WTC11 (cell line): ENCODE measurements around the gene ZC3H4. TPM values are rescaled to one million over a fixed set of nuclear protein-coding genes. Genes with fewer than 3 reads are reported as not detected.

ENCODE experiments used
- ATAC-seq: fragments of 200-7000 bp; cut with Tn5 transposase; 2 replicates; pipeline ENCODE4 v1.10.0; 2021; ENCODE audit warnings: mild to moderate bottlenecking, moderate library complexity
- CTCF ChIA-PET: fragments of 300-600 bp; sonication (Branson Sonifier 250); formaldehyde crosslinking; loops from one replicate; lab custom pipeline; 2021; ENCODE audit warnings: antibody characterized with exemption; lab: Charles Lee
- POLR2A ChIA-PET: fragments of 350-600 bp; sonication (Branson Sonifier 250); formaldehyde crosslinking; loops from one replicate; lab custom pipeline; 2021; ENCODE audit warnings: antibody characterized with exemption; lab: Charles Lee
- DNase-seq: peaks from one replicate; pipeline ENCODE4 v3.0.0; 2021; ENCODE audit warnings: low spot score
- H3K27ac Mint-ChIP-seq: 2 replicates; pipeline ENCODE4 v1.8.0; 2021; ENCODE audit warnings: mixed read lengths
- H3K27me3 Mint-ChIP-seq: 2 replicates; pipeline ENCODE4 v1.8.0; 2021; ENCODE audit warnings: low read depth, mild to moderate bottlenecking, moderate library complexity, mixed read lengths
- H3K36me3 Mint-ChIP-seq: 2 replicates; pipeline ENCODE4 v1.8.0; 2021; ENCODE audit warnings: mixed read lengths
- H3K4me1 Mint-ChIP-seq: 2 replicates; pipeline ENCODE4 v1.8.0; 2022; ENCODE audit warnings: mixed read lengths
- H3K4me3 Mint-ChIP-seq: 2 replicates; pipeline ENCODE4 v1.8.0; 2021; ENCODE audit warnings: mild to moderate bottlenecking, moderate library complexity, mixed read lengths
- H3K9me3 Mint-ChIP-seq: 2 replicates; pipeline ENCODE4 v1.8.0; 2021; ENCODE audit warnings: mixed read lengths
- ATF1 ChIP-seq: sonication (generic); formaldehyde crosslinking; IDR thresholded peaks from 2 replicates; pipeline ENCODE4 v1.8.1; 2023; ENCODE audit warnings: mild to moderate bottlenecking, moderate library complexity, missing genetic modification reagents
- CREB1 ChIP-seq: sonication (generic); formaldehyde crosslinking; IDR thresholded peaks from 2 replicates; pipeline ENCODE4 v1.8.0; 2023; ENCODE audit warnings: mild to moderate bottlenecking, missing genetic modification reagents
- ESRRA ChIP-seq: sonication (generic); formaldehyde crosslinking; IDR thresholded peaks from 2 replicates; pipeline ENCODE4 v1.8.1; 2022; ENCODE audit warnings: mild to moderate bottlenecking, missing genetic modification reagents, borderline replicate concordance
- GTF2I ChIP-seq: fragments of 250-450 bp; sonication (Bioruptor Pico); conservative IDR thresholded peaks from 2 replicates; pipeline ENCODE4 v1.4.0; 2021; ENCODE audit warnings: mild to moderate bottlenecking
- JAZF1 ChIP-seq: fragments of 250-450 bp; sonication (Bioruptor Pico); IDR thresholded peaks from 2 replicates; pipeline ENCODE4 v1.9.0; 2021; ENCODE audit warnings: moderate library complexity, mild to moderate bottlenecking, inconsistent platforms
- JUN ChIP-seq: sonication (generic); formaldehyde crosslinking; IDR thresholded peaks from 2 replicates; pipeline ENCODE4 v1.8.0; 2023; ENCODE audit warnings: mild to moderate bottlenecking, missing genetic modification reagents
- MXD4 ChIP-seq: fragments of 250-450 bp; sonication (Bioruptor Pico); IDR thresholded peaks from 2 replicates; pipeline ENCODE4 v1.8.0; 2021; ENCODE audit warnings: mild to moderate bottlenecking, moderate library complexity, borderline replicate concordance
- NFATC4 ChIP-seq: fragments of 250-450 bp; sonication (Bioruptor Pico); IDR thresholded peaks from 2 replicates; pipeline ENCODE4 v1.9.0; 2021; ENCODE audit warnings: mild to moderate bottlenecking
- TCF7 ChIP-seq: sonication (generic); formaldehyde crosslinking; IDR thresholded peaks from 2 replicates; pipeline ENCODE4 v1.8.0; 2022; ENCODE audit warnings: mild to moderate bottlenecking, low read depth, missing genetic modification reagents, moderate library complexity
- TEAD4 ChIP-seq: sonication (generic); formaldehyde crosslinking; IDR thresholded peaks from 2 replicates; pipeline ENCODE4 v1.8.0; 2022; ENCODE audit warnings: mild to moderate bottlenecking, missing genetic modification reagents
- USF1 ChIP-seq: sonication (generic); formaldehyde crosslinking; IDR thresholded peaks from 2 replicates; pipeline ENCODE4 v1.8.0; 2022; ENCODE audit warnings: mild to moderate bottlenecking, missing genetic modification reagents
- ZBTB21 ChIP-seq: sonication (generic); formaldehyde crosslinking; IDR thresholded peaks from 2 replicates; pipeline ENCODE4 v1.8.1; 2023; ENCODE audit warnings: mild to moderate bottlenecking, missing genetic modification reagents, borderline replicate concordance
- ZNF219 ChIP-seq: sonication (generic); formaldehyde crosslinking; IDR thresholded peaks from 2 replicates; pipeline ENCODE4 v1.8.0; 2023; ENCODE audit warnings: missing genetic modification reagents, mild to moderate bottlenecking, borderline replicate concordance
- ZNF423 ChIP-seq: fragments of 250-450 bp; sonication (Bioruptor Pico); IDR thresholded peaks from 2 replicates; pipeline ENCODE4 v2.1.2; 2022; ENCODE audit warnings: mild to moderate bottlenecking, moderate library complexity
- total RNA-seq: library from RNA; stranded (reverse); gene quantifications from 3 replicates; pipeline ENCODE4 v1.2.3, GENCODE V29; 2021
- TF ChIP-seq, protein P1 (sequence below): sonication (generic); formaldehyde crosslinking; IDR thresholded peaks from 2 replicates; pipeline ENCODE4 v1.8.1; 2022; ENCODE audit warnings: low read depth, missing genetic modification reagents, borderline replicate concordance
- TF ChIP-seq, protein P2 (sequence below): sonication (generic); formaldehyde crosslinking; conservative IDR thresholded peaks from 2 replicates; pipeline ENCODE4 v1.8.1; 2022; ENCODE audit warnings: mild to moderate bottlenecking, missing genetic modification reagents
- TF ChIP-seq, protein P3 (sequence below): sonication (generic); formaldehyde crosslinking; IDR thresholded peaks from 2 replicates; pipeline ENCODE4 v1.8.1; 2023; ENCODE audit warnings: mild to moderate bottlenecking, missing genetic modification reagents
- TF ChIP-seq, protein P4 (sequence below): sonication (generic); formaldehyde crosslinking; IDR thresholded peaks from 2 replicates; pipeline ENCODE4 v1.8.1; 2023; ENCODE audit warnings: mild to moderate bottlenecking, moderate library complexity, missing genetic modification reagents
- TF ChIP-seq, protein P5 (sequence below): sonication (generic); formaldehyde crosslinking; IDR thresholded peaks from 2 replicates; pipeline ENCODE4 v1.8.1; 2022; ENCODE audit warnings: mild to moderate bottlenecking, moderate library complexity, missing genetic modification reagents
- TF ChIP-seq, protein P6 (sequence below): fragments of 250-450 bp; sonication (Bioruptor Pico); IDR thresholded peaks from 2 replicates; pipeline ENCODE4 v1.9.0; 2021; ENCODE audit warnings: mild to moderate bottlenecking

ZC3H4 gene
- total RNA-seq, 1 experiment from 2014 or later: 67.2 TPM

DNA sequence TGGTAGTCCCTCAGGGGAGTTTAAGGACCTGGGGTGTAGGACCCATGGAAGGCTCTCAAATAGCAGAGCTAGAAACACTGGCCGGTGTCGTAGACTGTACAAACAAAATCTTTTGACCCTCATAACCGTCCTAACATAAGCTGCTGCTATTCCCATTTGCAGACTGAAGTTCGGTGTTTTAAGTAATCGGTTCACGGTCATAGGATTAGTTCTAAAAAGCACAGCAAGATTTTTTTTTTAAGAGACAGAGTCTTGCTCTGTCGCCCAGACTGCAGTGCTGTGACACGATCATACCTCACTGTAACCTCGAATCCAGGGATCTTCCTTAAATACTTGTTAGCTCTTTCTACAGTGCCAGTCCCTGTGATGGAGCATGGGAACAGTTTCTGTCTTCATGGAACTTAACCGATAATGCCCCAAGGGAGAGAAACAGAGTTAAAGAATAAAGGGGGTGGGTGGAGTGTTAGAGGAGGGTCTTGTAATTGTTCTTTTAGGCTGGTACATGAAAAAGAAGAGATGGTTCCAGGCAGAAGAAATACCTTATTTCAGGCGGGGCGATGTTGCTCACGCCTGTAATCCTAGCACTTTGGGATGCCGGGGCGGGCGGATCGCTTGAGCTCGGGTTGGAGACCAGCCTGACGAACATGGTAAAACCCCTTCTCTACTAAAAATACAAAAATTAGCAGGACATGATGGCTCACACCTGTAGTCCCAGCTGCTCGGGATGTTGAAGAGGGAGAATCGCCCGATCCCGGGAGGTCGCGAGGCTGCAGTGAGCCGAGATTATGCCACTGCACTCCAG, 475 bp upstream of the ZC3H4 start:
- Mint-ChIP-seq H3K4me3 (peak overlapping the region; percentile 91), H3K27ac (peak overlapping the region; percentile 99), H3K27me3 (no peaks in the 10 kb centered on the region), H3K4me1 (peaks cover 20% of the 10 kb centered on the region), H3K9me3 (no peaks in the 10 kb centered on the region), H3K36me3 (peaks cover 17% of the 10 kb centered on the region)
- CTCF ChIA-PET: interaction anchor here (0.6 to 2.4 kb wide), 13 partner anchors 8 to 360 kb away, joined by 3 to 22 read pairs (median 6); partner anchors contain the start of genes CCDC9, INAFM1 and SAE1
- TF ChIP-seq ATF1 (CRISPR knock-in tag): no peak
- no peak for TF ChIP-seq TEAD4 (CRISPR knock-in tag)
- no peak for TF ChIP-seq USF1 (CRISPR knock-in tag)
- TF ChIP-seq, protein P1, sequence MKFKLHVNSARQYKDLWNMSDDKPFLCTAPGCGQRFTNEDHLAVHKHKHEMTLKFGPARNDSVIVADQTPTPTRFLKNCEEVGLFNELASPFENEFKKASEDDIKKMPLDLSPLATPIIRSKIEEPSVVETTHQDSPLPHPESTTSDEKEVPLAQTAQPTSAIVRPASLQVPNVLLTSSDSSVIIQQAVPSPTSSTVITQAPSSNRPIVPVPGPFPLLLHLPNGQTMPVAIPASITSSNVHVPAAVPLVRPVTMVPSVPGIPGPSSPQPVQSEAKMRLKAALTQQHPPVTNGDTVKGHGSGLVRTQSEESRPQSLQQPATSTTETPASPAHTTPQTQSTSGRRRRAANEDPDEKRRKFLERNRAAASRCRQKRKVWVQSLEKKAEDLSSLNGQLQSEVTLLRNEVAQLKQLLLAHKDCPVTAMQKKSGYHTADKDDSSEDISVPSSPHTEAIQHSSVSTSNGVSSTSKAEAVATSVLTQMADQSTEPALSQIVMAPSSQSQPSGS (CRISPR knock-in tag): no peak
- TF ChIP-seq, protein P2, sequence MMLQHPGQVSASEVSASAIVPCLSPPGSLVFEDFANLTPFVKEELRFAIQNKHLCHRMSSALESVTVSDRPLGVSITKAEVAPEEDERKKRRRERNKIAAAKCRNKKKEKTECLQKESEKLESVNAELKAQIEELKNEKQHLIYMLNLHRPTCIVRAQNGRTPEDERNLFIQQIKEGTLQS (CRISPR knock-in tag): no peak
- no peak for TF ChIP-seq CREB1 (CRISPR knock-in tag)
- DNase-seq (no peak), ATAC-seq (no peak)
- POLR2A ChIA-PET: interaction anchor here (0.7 to 2.1 kb wide), 18 partner anchors 9 to 329 kb away, joined by 3 to 23 read pairs (median 6); partner anchors contain the start of genes DHX34, INAFM1 and SAE1

DNA sequence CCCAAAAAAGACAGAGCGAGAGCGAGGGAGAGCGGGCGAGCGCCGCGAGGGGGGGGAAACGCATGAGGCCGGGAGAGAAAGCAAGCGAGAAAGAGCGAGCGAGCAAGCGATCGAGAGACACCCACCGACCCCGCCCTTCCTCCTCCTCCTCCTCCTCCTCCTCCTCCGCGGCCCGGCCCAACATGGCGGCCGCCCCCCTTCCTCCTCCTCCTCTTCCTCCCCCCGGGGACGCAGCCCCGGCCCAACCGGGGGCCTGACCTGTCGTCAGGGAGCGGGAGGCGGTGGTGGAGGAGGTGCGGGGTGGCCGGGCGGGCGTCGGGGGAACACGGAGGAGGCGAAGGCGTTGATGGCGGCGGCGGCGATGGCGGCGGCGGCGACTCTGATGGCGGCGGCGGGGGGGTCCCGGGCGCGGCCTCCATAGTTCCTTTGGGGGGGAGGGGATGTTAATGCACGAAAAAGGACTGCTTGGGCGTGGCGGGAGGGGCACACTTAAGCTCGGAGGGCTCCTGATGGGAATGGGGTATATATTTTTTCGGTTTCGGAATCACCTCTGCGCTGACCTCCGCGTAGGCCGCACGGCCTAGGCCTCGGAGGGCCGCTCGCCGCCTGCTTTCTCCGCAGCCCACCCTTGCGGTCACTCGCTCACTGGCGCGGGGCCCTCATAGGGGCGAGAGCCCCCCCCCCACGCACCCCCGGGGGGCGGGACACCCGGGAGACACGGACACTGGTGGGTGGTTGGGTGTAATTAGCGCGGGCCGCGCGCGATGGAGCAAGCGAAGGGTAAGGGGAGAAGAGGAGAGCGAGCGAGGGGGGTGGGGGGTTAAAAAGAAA, 1.2 kb downstream of the ZC3H4 start:
- Mint-ChIP-seq H3K4me1 (peaks cover 37% of the 10 kb centered on the region), H3K9me3 (no peaks in the 10 kb centered on the region), H3K4me3 (peak overlapping the region; percentile 91), H3K36me3 (peaks cover 17% of the 10 kb centered on the region), H3K27ac (peak overlapping the region; percentile 89), H3K27me3 (no peaks in the 10 kb centered on the region)
- peak; percentile 76 for DNase-seq
- POLR2A ChIA-PET: interaction anchor here (0.6 to 2.1 kb wide), 15 partner anchors 9 to 401 kb away, joined by 3 to 23 read pairs (median 7); partner anchors contain the start of genes CCDC9, INAFM1 and SAE1
- ATAC-seq: 0 out of 2 replicates have a peak, but pooled peaks have one; percentile 4
- CTCF ChIA-PET: interaction anchor here (1.0 to 2.4 kb wide), 9 partner anchors 14 to 135 kb away, joined by 3 to 22 read pairs (median 12); partner anchors contain the start of gene SAE1
- TF ChIP-seq, protein P3, sequence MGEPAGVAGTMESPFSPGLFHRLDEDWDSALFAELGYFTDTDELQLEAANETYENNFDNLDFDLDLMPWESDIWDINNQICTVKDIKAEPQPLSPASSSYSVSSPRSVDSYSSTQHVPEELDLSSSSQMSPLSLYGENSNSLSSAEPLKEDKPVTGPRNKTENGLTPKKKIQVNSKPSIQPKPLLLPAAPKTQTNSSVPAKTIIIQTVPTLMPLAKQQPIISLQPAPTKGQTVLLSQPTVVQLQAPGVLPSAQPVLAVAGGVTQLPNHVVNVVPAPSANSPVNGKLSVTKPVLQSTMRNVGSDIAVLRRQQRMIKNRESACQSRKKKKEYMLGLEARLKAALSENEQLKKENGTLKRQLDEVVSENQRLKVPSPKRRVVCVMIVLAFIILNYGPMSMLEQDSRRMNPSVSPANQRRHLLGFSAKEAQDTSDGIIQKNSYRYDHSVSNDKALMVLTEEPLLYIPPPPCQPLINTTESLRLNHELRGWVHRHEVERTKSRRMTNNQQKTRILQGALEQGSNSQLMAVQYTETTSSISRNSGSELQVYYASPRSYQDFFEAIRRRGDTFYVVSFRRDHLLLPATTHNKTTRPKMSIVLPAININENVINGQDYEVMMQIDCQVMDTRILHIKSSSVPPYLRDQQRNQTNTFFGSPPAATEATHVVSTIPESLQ (CRISPR knock-in tag): peak; percentile 13; the same call in 1 of the 2 replicates
- TF ChIP-seq MXD4 (CRISPR knock-in tag) (no peak), ZNF219 (CRISPR knock-in tag) (peak; percentile 37; the same call in 1 of the 2 replicates), ESRRA (0 out of 2 replicates have a peak, but pooled peaks have one; percentile 20), ZBTB21 (CRISPR knock-in tag) (no peak), TCF7 (CRISPR knock-in tag) (0 out of 2 replicates have a peak, but pooled peaks have one; percentile 33), JAZF1 (CRISPR knock-in tag) (no peak), JUN (CRISPR knock-in tag) (no peak), GTF2I (CRISPR knock-in tag) (peak; percentile 30; the same call in 1 of the 2 replicates), NFATC4 (CRISPR knock-in tag) (peak; percentile 67; the same call in 1 of the 2 replicates), ZNF423 (0 out of 2 replicates have a peak, but pooled peaks have one; percentile 38), CREB1 (CRISPR knock-in tag) (no peak)
- TF ChIP-seq, protein P4, sequence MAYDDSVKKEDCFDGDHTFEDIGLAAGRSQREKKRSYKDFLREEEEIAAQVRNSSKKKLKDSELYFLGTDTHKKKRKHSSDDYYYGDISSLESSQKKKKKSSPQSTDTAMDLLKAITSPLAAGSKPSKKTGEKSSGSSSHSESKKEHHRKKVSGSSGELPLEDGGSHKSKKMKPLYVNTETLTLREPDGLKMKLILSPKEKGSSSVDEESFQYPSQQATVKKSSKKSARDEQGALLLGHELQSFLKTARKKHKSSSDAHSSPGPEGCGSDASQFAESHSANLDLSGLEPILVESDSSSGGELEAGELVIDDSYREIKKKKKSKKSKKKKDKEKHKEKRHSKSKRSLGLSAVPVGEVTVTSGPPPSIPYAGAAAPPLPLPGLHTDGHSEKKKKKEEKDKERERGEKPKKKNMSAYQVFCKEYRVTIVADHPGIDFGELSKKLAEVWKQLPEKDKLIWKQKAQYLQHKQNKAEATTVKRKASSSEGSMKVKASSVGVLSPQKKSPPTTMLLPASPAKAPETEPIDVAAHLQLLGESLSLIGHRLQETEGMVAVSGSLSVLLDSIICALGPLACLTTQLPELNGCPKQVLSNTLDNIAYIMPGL: peak; percentile 75; the same call in 1 of the 2 replicates
- TF ChIP-seq, protein P5, sequence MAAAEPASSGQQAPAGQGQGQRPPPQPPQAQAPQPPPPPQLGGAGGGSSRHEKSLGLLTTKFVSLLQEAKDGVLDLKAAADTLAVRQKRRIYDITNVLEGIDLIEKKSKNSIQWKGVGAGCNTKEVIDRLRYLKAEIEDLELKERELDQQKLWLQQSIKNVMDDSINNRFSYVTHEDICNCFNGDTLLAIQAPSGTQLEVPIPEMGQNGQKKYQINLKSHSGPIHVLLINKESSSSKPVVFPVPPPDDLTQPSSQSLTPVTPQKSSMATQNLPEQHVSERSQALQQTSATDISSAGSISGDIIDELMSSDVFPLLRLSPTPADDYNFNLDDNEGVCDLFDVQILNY (CRISPR knock-in tag): peak; percentile 42; the same call in 1 of the 2 replicates
- TF ChIP-seq, protein P6, sequence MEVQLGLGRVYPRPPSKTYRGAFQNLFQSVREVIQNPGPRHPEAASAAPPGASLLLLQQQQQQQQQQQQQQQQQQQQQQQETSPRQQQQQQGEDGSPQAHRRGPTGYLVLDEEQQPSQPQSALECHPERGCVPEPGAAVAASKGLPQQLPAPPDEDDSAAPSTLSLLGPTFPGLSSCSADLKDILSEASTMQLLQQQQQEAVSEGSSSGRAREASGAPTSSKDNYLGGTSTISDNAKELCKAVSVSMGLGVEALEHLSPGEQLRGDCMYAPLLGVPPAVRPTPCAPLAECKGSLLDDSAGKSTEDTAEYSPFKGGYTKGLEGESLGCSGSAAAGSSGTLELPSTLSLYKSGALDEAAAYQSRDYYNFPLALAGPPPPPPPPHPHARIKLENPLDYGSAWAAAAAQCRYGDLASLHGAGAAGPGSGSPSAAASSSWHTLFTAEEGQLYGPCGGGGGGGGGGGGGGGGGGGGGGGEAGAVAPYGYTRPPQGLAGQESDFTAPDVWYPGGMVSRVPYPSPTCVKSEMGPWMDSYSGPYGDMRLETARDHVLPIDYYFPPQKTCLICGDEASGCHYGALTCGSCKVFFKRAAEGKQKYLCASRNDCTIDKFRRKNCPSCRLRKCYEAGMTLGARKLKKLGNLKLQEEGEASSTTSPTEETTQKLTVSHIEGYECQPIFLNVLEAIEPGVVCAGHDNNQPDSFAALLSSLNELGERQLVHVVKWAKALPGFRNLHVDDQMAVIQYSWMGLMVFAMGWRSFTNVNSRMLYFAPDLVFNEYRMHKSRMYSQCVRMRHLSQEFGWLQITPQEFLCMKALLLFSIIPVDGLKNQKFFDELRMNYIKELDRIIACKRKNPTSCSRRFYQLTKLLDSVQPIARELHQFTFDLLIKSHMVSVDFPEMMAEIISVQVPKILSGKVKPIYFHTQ (CRISPR knock-in tag): peak; percentile 80; the same call in 1 of the 2 replicates
